Measurements from ENCODE around the gene TSR3. TPM values are rescaled to one million over a fixed set of nuclear protein-coding genes. Genes with fewer than 3 reads are reported as not detected.

Gene TSR3
- total and polyA plus RNA-seq, 2 of the 13 experiments (the other 11 are each of a cell fraction or from before 2014, with no cell fraction given) = 24.2 to 51.0 TPM

- WGBS (ENCODE audit: low lambda C conversion rate) = 72% methylated on average over 7 of the region's 10 CpGs
- BruUV-seq (replicated peaks) = no TSS peak
- no peak for ATAC-seq
- H3K9ac ChIP-seq (ENCODE audit: insufficient read depth, low read depth, low read length) = peak overlapping the region; percentile 83; the same call in 1 of the 2 replicates
- H3K4me1 ChIP-seq (ENCODE audit: insufficient read depth, low read length) = peaks cover 26% of the 10 kb centered on the region
- peak overlapping the region in 2 of 3 experiments; percentile 67 to 81; a peak in 4 of 6 replicates for H3K4me3 ChIP-seq (replicated peaks in 1 of 3; ENCODE audit: insufficient read depth in 1 of 3, low read depth in 2 of 3, low read length in 3 of 3)
- peak overlapping the region; percentile 93 for H3K27ac ChIP-seq (ENCODE audit: extremely low read length, insufficient read depth, low read length)
- no peak for DNase-seq (ENCODE audit: low spot score)
- peaks cover 11% of the 10 kb centered on the region for H4K20me1 ChIP-seq (ENCODE audit: insufficient read depth, low read length)
- H3K9me3 ChIP-seq (ENCODE audit: low read length) = no peaks in the 10 kb centered on the region
- ChIA-PET CTCF (ENCODE audit: low intra/inter-chr PET ratio, low total read pairs) (no interaction called here), POLR2A (no interaction called here)
- H3K27me3 ChIP-seq (ENCODE audit: control insufficient read depth in 1 of 2, insufficient read depth in 2 of 2, low read length in 2 of 2) = no peaks in the 10 kb centered on the region
- H3K36me3 ChIP-seq (replicated peaks in 1 of 2; ENCODE audit: control insufficient read depth in 1 of 2, insufficient read depth in 2 of 2, low read length in 2 of 2) = peaks cover 6% of the 10 kb centered on the region in 2 experiments; a peak in 3 of 5 replicates
- H3K79me2 ChIP-seq (ENCODE audit: insufficient read depth, low read length) = peaks cover 16% of the 10 kb centered on the region
- no peak overlapping the region for H2AFZ ChIP-seq (ENCODE audit: low read length)
- FAIRE-seq = no peak
- intact Hi-C loops (cut with micrococcal nuclease; ENCODE audit: unreplicated experiment) (no loop called here), in situ Hi-C loops (cut with HindIII; ENCODE audit: extremely low pct_ligation_motif_present, low pct_unique_long_range_greater_than_20kb) (no loop called here)
- H3K4me2 ChIP-seq (ENCODE audit: low read depth, low read length) = peak overlapping the region; percentile 95
- TF ChIP-seq MXD1 (CRISPR knock-in tag; IDR thresholded peaks at IDR 0.05) (0 out of 2 replicates have a peak, but pooled peaks have one; percentile 34), KIAA2018 (CRISPR knock-in tag; IDR thresholded peaks at IDR 0.05; ENCODE audit: borderline replicate concordance) (no peak), HOXA7 (CRISPR knock-in tag; IDR thresholded peaks at IDR 0.05) (no peak), PHF21A (CRISPR knock-in tag; IDR thresholded peaks at IDR 0.05) (no peak), ZNF12 (CRISPR knock-in tag; IDR thresholded peaks at IDR 0.05) (no peak), SRSF4 (IDR thresholded peaks at IDR 0.05; ENCODE audit: low read depth, low read length, poor library complexity, severe bottlenecking) (no peak), MAFF (IDR thresholded peaks at IDR 0.05; ENCODE audit: low read depth, low read length) (no peak), KLF15 (CRISPR knock-in tag; IDR thresholded peaks at IDR 0.05; ENCODE audit: borderline replicate concordance) (no peak), ZNF770 (CRISPR knock-in tag; IDR thresholded peaks at IDR 0.05) (no peak), KDM5B (CRISPR knock-in tag; IDR thresholded peaks at IDR 0.05; ENCODE audit: borderline replicate concordance) (0 out of 2 replicates have a peak, but pooled peaks have one; percentile 8), ZNF570 (CRISPR knock-in tag; IDR thresholded peaks at IDR 0.05; ENCODE audit: borderline replicate concordance) (no peak)
Measured at GRCh38 chr16:1377406-1378010, 25.8 kb upstream of the TSR3 start.
